K562 (cell line): ENCODE results near the gene KRT31. TPM values are rescaled to one million over a fixed set of nuclear protein-coding genes. Genes with fewer than 3 reads are reported as not detected.

Experiments
- ATAC-seq: fragments of 200-7000 bp; cut with Tn5 transposase; 3 replicates; pipeline ENCODE4 v1.9.1; 2020; ENCODE audit warnings: moderate library complexity
- BruUV-seq: library from RNA; stranded (reverse); fragments of 400-500 nt; replicated peaks from 2 replicates; lab custom pipeline; 2021; lab: Mats Ljungman, UMichigan
- CTCF ChIA-PET: fragments of 300-600 bp; formaldehyde crosslinking; extraction: SDS; loops from one replicate; lab custom pipeline; 2021; ENCODE audit warnings: low intra/inter-chr PET ratio; lab: Yijun Ruan, JAX
- POLR2A ChIA-PET: fragments of 300-600, 350-650 bp; sonication (Branson Sonifier 250); formaldehyde crosslinking; extraction: SDS; loops from one replicate; lab custom pipeline; 2021; ENCODE audit warnings: antibody characterized with exemption, inconsistent platforms; lab: Yijun Ruan, JAX
- DNase-seq, 4 experiments: peaks; one replicate each; pipeline versions ENCODE4 v3.0.0 to v3.0.0-alpha.2; 2011 to 2018; ENCODE audit warnings: low spot score in 3 of 4, mixed read lengths in 3 of 4; ENCODE audit errors: extremely low read depth in 1 of 4
- FAIRE-seq: peaks from 2 replicates; lab custom pipeline; 2011; peaks lifted over from hg19 to GRCh38; lab: Jason Lieb, UNC
- H2AFZ ChIP-seq: 2 replicates; pipeline ENCODE4 v1.6.0; 2011; ENCODE audit warnings: low read depth, low read length, control low read depth, inconsistent platforms
- H3K27ac ChIP-seq: fragments of 200-600 bp; 3 replicates; pipeline ENCODE4 v1.8.0; 2011; ENCODE audit warnings: low read depth, mild to moderate bottlenecking, control low read depth, inconsistent platforms, low read length, moderate library complexity, mixed read lengths; ENCODE audit errors: extremely low read depth
- H3K27me3 ChIP-seq, 2 experiments: fragments of 300-600 bp in 1 of 2; 2 replicates in 1 of 2; 3 replicates in 1 of 2; pipeline versions ENCODE4 v1.6.0 to v1.8.0; 2011; ENCODE audit warnings: inconsistent platforms in 2 of 2, low read length in 2 of 2, mild to moderate bottlenecking in 1 of 2, mixed read lengths in 1 of 2, moderate library complexity in 1 of 2; ENCODE audit not compliant: control insufficient read depth in 2 of 2, insufficient read depth in 2 of 2
- H3K36me3 ChIP-seq: fragments of 300-600 bp; 3 replicates; pipeline ENCODE4 v1.8.0; 2011; ENCODE audit warnings: mild to moderate bottlenecking, low read length, inconsistent platforms; ENCODE audit not compliant: control insufficient read depth, insufficient read depth
- H3K4me1 ChIP-seq, 2 experiments: fragments of 200-600 bp in 1 of 2; replicated peaks in 1 of 2; 2 replicates in 1 of 2; 3 replicates in 1 of 2; pipeline versions ENCODE4 v1.5.1 to v1.8.0; 2011; ENCODE audit warnings: inconsistent platforms in 2 of 2, low read length in 2 of 2, mild to moderate bottlenecking in 1 of 2, mixed read lengths in 1 of 2, moderate library complexity in 1 of 2; ENCODE audit not compliant: control insufficient read depth in 2 of 2, insufficient read depth in 2 of 2
- H3K4me2 ChIP-seq: 2 replicates; pipeline ENCODE4 v1.6.1; 2011; ENCODE audit warnings: low read length, control low read depth, inconsistent platforms, mixed read lengths; ENCODE audit not compliant: insufficient read depth
- H3K4me3 ChIP-seq: fragments of 200-600 bp; sonication (generic), shearing (Covaris generic); 2 replicates; pipeline ENCODE4 v1.5.1; 2016; ENCODE audit warnings: control low read depth, inconsistent platforms
- H3K79me2 ChIP-seq: fragments of 200-600 bp; 3 replicates; pipeline ENCODE4 v1.8.0; 2011; ENCODE audit warnings: low read length, inconsistent platforms; ENCODE audit not compliant: control insufficient read depth, insufficient read depth
- H3K9ac ChIP-seq, 2 experiments: 2 replicates each; pipeline versions ENCODE4 v1.6.0 to v1.6.1; 2011; ENCODE audit warnings: low read depth in 2 of 2, low read length in 2 of 2, control low read depth in 1 of 2, inconsistent platforms in 1 of 2, mild to moderate bottlenecking in 1 of 2, mixed read lengths in 1 of 2; ENCODE audit not compliant: insufficient read depth in 1 of 2
- H3K9me1 ChIP-seq: one replicate; pipeline ENCODE4 v1.6.0; 2011; ENCODE audit warnings: inconsistent platforms, mild to moderate bottlenecking, low read length, moderate library complexity; ENCODE audit not compliant: control insufficient read depth, insufficient read depth
- H3K9me3 ChIP-seq: replicated peaks from 2 replicates; pipeline ENCODE4 v1.5.1; 2011; ENCODE audit warnings: low read depth, low read length, inconsistent platforms; ENCODE audit not compliant: control insufficient read depth, insufficient read depth
- H4K20me1 ChIP-seq: replicated peaks from 2 replicates; pipeline ENCODE4 v1.6.1; 2011; ENCODE audit warnings: low read length, inconsistent platforms, mixed read lengths; ENCODE audit not compliant: control insufficient read depth, insufficient read depth
- CTCF ChIP-seq, 3 experiments: IDR thresholded peaks in 2 of 3; conservative IDR thresholded peaks in 1 of 3; 2 replicates each; pipeline ENCODE4 v1.5.1; 2011 to 2012; ENCODE audit warnings: low read length in 3 of 3, mild to moderate bottlenecking in 3 of 3, control low read depth in 2 of 3, improper control_type of control experiment in 1 of 3, inconsistent platforms in 1 of 3, low read depth in 1 of 3, mixed read lengths in 1 of 3, moderate library complexity in 1 of 3; ENCODE audit not compliant: insufficient read depth in 2 of 3
- ERF ChIP-seq: fragments of 450-650 bp; formaldehyde crosslinking; IDR thresholded peaks from 2 replicates; pipeline ENCODE4 v1.4.0; 2020; ENCODE audit warnings: mild to moderate bottlenecking, mixed read lengths
- ID3 ChIP-seq, 2 experiments: fragments of 250-450 bp in 1 of 2; fragments of 450-650 bp in 1 of 2; sonication (Bioruptor Pico) in 1 of 2; IDR thresholded peaks; 2 replicates each; pipeline versions ENCODE4 v1.6.1 to v1.8.0; 2016 to 2021; ENCODE audit warnings: mild to moderate bottlenecking in 2 of 2, moderate library complexity in 2 of 2, missing compliant biosample characterization in 1 of 2, missing genetic modification characterization in 1 of 2
- WGBS: fragments of 100-300 bp; shearing (Covaris generic); methylation state at CpG from one replicate; pipeline ENCODE4 v1.1.6; 2016; ENCODE audit warnings: low coverage, mixed read lengths; ENCODE audit not compliant: insufficient coverage; ENCODE audit errors: missing lambda C conversion rate; 5-methylcytosine and 5-hydroxymethylcytosine counted together
- in situ Hi-C: fragments of 300-500 bp; cut with MboI; formaldehyde crosslinking; loops from 4 replicates; pipeline ENCODE4 v1.15.0; 2018; ENCODE audit warnings: inconsistent platforms, mixed read lengths
- intact Hi-C: fragments of 100-400 bp; cut with micrococcal nuclease; formaldehyde crosslinking; loops from 2 replicates; pipeline ENCODE4 v1.14.2; 2022
- polyA plus RNA-seq, 8 experiments: library from polyadenylated mRNA; depleted of rRNA in 4 of 8; stranded (reverse) in 5 of 8; unstranded in 3 of 8; fragments of >200 nt; fragmentation: Nextera tagmentation in 2 of 8; fragmentation: Illumina TruSeq in 1 of 8; extraction: Ambion mirVana in 2 of 8; extraction: Trizol in 1 of 8; gene quantifications; 2 replicates each; pipeline versions ENCODE4 v1.2.1 to v1.2.3, GENCODE V29; 2011 to 2014; ENCODE audit warnings: inconsistent platforms in 1 of 8, missing spikeins in 1 of 8
- total RNA-seq, 7 experiments: library from RNA; depleted of rRNA in 6 of 7; stranded (reverse); fragments of >200 nt in 6 of 7; fragmentation: Illumina TruSeq in 2 of 7; extraction: Trizol in 2 of 7; gene quantifications; 2 replicates each; pipeline versions ENCODE4 v1.2.1 to v1.2.3, GENCODE V29; 2011 to 2021; ENCODE audit warnings: low replicate concordance in 1 of 7
- TF ChIP-seq, protein P1 (sequence below): fragments of 250-450 bp; sonication (Bioruptor Pico); IDR thresholded peaks from 2 replicates; pipeline ENCODE4 v1.6.1; 2021; ENCODE audit warnings: mild to moderate bottlenecking

The KRT31 gene
- total and polyA plus RNA-seq, 9 of the 15 experiments (the other 6 are each of a cell fraction or from before 2014, with no cell fraction given) = not detected

GRCh38 chr17:41390411-41390938, 6.9 kb downstream of the KRT31 start:
- Histone ChIP-seq H3K4me3 (no peak overlapping the region), H3K4me1 (no peaks in the 10 kb centered on the region), H3K9me1 (no peaks in the 10 kb centered on the region), H3K9ac (no peak overlapping the region), H3K4me2 (no peak overlapping the region), H4K20me1 (no peaks in the 10 kb centered on the region), H2AFZ (no peak overlapping the region), H3K79me2 (no peaks in the 10 kb centered on the region), H3K27me3 (peaks cover 0 to 10% of the 10 kb centered on the region in 2 experiments; a peak in 1 of 5 replicates), H3K36me3 (no peaks in the 10 kb centered on the region), H3K9me3 (no peaks in the 10 kb centered on the region), H3K27ac (no peak overlapping the region)
- WGBS = 0% methylated on average over 7 of the region's 7 CpGs
- ATAC-seq = no peak
- no peak for FAIRE-seq
- ChIA-PET POLR2A (interaction anchor here (0.5 to 1.2 kb wide), 3 partner anchors 9 to 466 kb away, joined by 3 to 4 read pairs (median 3); no protein-coding TSS in a partner anchor), CTCF (no interaction called here)
- BruUV-seq = no TSS peak
- no peak for DNase-seq
- intact Hi-C loops (no loop called here), in situ Hi-C loops (no loop called here)
- TF ChIP-seq ERF = no peak
- no peak for TF ChIP-seq CTCF (IDR thresholded peaks at IDR 0.05 in 2 of 3, conservative IDR thresholded peaks at IDR 0.05 in 1 of 3; ENCODE audit: insufficient read depth in 2 of 3, low read depth in 1 of 3, low read length in 3 of 3)
- TF ChIP-seq, protein P1, sequence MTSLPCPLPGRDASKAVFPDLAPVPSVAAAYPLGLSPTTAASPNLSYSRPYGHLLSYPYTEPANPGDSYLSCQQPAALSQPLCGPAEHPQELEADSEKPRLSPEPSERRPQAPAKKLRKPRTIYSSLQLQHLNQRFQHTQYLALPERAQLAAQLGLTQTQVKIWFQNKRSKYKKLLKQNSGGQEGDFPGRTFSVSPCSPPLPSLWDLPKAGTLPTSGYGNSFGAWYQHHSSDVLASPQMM = no peak
- TF ChIP-seq ID3 (CRISPR knock-in tag; IDR thresholded peaks at IDR 0.05) = no peak
- no peak for TF ChIP-seq ID3 (tag; IDR thresholded peaks at IDR 0.05)
